GM12878 (cell line): ENCODE data around the gene NUAK1. TPM values are rescaled to one million over a fixed set of nuclear protein-coding genes. Genes with fewer than 3 reads are reported as not detected.

ENCODE experiments used
- ASH2L ChIP-seq: fragments of 300-600, 200-600 bp; sonication (generic); IDR thresholded peaks from 2 replicates; pipeline ENCODE4 v1.6.1; 2017; ENCODE audit warnings: low read depth, mild to moderate bottlenecking, borderline replicate concordance
- ATF2 ChIP-seq: IDR thresholded peaks from 2 replicates; pipeline ENCODE4 v1.6.1; 2012; ENCODE audit warnings: low read length, inconsistent platforms
- ATF7 ChIP-seq: fragments of 450-650 bp; IDR thresholded peaks from 2 replicates; pipeline ENCODE4 v1.6.1; 2016; ENCODE audit warnings: low read depth, mild to moderate bottlenecking
- BACH1 ChIP-seq: fragments of 450-650 bp; IDR thresholded peaks from 2 replicates; pipeline ENCODE4 v1.6.1; 2017; ENCODE audit warnings: mild to moderate bottlenecking, borderline replicate concordance
- BCL11A ChIP-seq: IDR thresholded peaks from 2 replicates; pipeline ENCODE4 v1.6.1; 2011; ENCODE audit warnings: low read depth, low read length
- CHD2 ChIP-seq: IDR thresholded peaks from 2 replicates; pipeline ENCODE4 v1.6.1; 2011; ENCODE audit warnings: low read depth, low read length, improper control_type of control experiment, borderline replicate concordance
- EED ChIP-seq: sonication (generic); IDR thresholded peaks from 2 replicates; pipeline ENCODE4 v1.6.1; 2016; ENCODE audit warnings: antibody characterized with exemption, low read depth
- EP300 ChIP-seq, 2 experiments: fragments of 150-350 bp in 1 of 2; IDR thresholded peaks; 2 replicates each; pipeline ENCODE4 v1.6.1; 2011 to 2012; ENCODE audit warnings: low read depth in 2 of 2, low read length in 2 of 2, borderline replicate concordance in 1 of 2, improper control_type of control experiment in 1 of 2, inconsistent platforms in 1 of 2; ENCODE audit not compliant: control insufficient read depth in 1 of 2
- IKZF1 ChIP-seq: fragments of 450-650 bp; conservative IDR thresholded peaks from 2 replicates; pipeline ENCODE4 v1.6.1; 2017; ENCODE audit warnings: antibody characterized with exemption, mild to moderate bottlenecking
- MTA2 ChIP-seq: fragments of 450-650 bp; IDR thresholded peaks from 2 replicates; pipeline ENCODE4 v1.6.1; 2016; ENCODE audit warnings: low read depth, mild to moderate bottlenecking, moderate library complexity
- NR2F1 ChIP-seq: fragments of 450-650 bp; conservative IDR thresholded peaks from 2 replicates; pipeline ENCODE4 v1.6.1; 2017; ENCODE audit warnings: mild to moderate bottlenecking
- POU2F2 ChIP-seq: IDR thresholded peaks from 3 replicates; pipeline ENCODE4 v1.6.1; 2011; ENCODE audit warnings: low read depth, mild to moderate bottlenecking, low read length, borderline replicate concordance
- RELB ChIP-seq: fragments of 450-650 bp; IDR thresholded peaks from 2 replicates; pipeline ENCODE4 v1.6.1; 2017; ENCODE audit warnings: low read depth, mild to moderate bottlenecking, moderate library complexity
- SPI1 ChIP-seq: IDR thresholded peaks from 2 replicates; pipeline ENCODE4 v1.6.1; 2011; ENCODE audit warnings: low read depth, mild to moderate bottlenecking, low read length, moderate library complexity, borderline replicate concordance; ENCODE audit not compliant: insufficient read depth
- STAT3 ChIP-seq: IDR thresholded peaks from 2 replicates; pipeline ENCODE4 v1.6.1; 2011; ENCODE audit warnings: low read depth, low read length, improper control_type of control experiment
- YBX1 ChIP-seq: fragments of 450-650 bp; IDR thresholded peaks from 2 replicates; pipeline ENCODE4 v1.6.1; 2016; ENCODE audit warnings: antibody characterized with exemption
- polyA plus RNA-seq, 11 experiments: library from polyadenylated mRNA; depleted of rRNA in 4 of 11; unstranded in 6 of 11; stranded (reverse) in 5 of 11; fragments of >200 nt; fragmentation: Nextera tagmentation in 4 of 11; fragmentation: Illumina TruSeq in 1 of 11; extraction: Ambion mirVana in 4 of 11; extraction: Trizol in 1 of 11; gene quantifications; 1 replicate in 1 of 11; 2 replicates in 10 of 11; pipeline versions ENCODE4 v1.2.1 to v1.2.3, GENCODE V29; 2011 to 2016; ENCODE audit warnings: inconsistent platforms in 2 of 11, missing spikeins in 2 of 11, low read depth in 1 of 11
- total RNA-seq, 4 experiments: library from RNA; depleted of rRNA in 3 of 4; stranded (reverse); fragments of >200 nt in 3 of 4; fragmentation: Illumina TruSeq in 1 of 4; extraction: Trizol in 1 of 4; gene quantifications; 2 replicates each; pipeline versions ENCODE4 v1.2.1 to v1.2.3, GENCODE V29; 2013 to 2021
- TF ChIP-seq, protein P1 (sequence below): IDR thresholded peaks from 2 replicates; pipeline ENCODE4 v1.6.1; 2012; ENCODE audit warnings: improper control_type of control experiment, low read depth, low read length; ENCODE audit not compliant: insufficient replicate concordance
- TF ChIP-seq, protein P2 (sequence below): fragments of 450-650 bp; IDR thresholded peaks from 2 replicates; pipeline ENCODE4 v1.6.1; 2016; ENCODE audit warnings: mild to moderate bottlenecking
- TF ChIP-seq, protein P3 (sequence below): IDR thresholded peaks from 2 replicates; pipeline ENCODE4 v1.6.1; 2011; ENCODE audit warnings: borderline replicate concordance, low read depth, mild to moderate bottlenecking, moderate library complexity, low read length; ENCODE audit not compliant: insufficient read depth, poor library complexity, severe bottlenecking

NUAK1 gene
- total and polyA plus RNA-seq, 10 of the 15 experiments (the other 5 are each of a cell fraction or from before 2014, with no cell fraction given): 0.03 to 0.42 (median 0.08) TPM; not detected in 2

DNA sequence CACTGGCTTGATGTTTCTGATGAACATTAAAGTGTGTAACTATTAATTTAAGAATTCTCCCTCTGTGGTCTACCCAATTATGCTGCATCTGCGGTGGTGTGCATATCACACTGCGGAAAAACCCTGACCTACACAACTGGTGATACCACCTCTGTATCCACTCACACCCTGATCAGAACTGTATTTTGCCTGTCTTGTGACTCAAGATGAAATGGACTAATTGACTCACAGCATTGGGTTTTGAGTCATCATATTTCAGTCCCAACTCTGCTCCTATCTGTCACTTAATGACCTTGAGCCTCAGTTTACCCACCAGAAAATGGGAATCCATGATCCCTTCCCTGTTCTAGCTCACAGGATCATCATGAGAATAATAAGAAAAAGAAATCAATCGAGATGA is 65.6 kb downstream of the NUAK1 start (continued):
- TF ChIP-seq, protein P1, sequence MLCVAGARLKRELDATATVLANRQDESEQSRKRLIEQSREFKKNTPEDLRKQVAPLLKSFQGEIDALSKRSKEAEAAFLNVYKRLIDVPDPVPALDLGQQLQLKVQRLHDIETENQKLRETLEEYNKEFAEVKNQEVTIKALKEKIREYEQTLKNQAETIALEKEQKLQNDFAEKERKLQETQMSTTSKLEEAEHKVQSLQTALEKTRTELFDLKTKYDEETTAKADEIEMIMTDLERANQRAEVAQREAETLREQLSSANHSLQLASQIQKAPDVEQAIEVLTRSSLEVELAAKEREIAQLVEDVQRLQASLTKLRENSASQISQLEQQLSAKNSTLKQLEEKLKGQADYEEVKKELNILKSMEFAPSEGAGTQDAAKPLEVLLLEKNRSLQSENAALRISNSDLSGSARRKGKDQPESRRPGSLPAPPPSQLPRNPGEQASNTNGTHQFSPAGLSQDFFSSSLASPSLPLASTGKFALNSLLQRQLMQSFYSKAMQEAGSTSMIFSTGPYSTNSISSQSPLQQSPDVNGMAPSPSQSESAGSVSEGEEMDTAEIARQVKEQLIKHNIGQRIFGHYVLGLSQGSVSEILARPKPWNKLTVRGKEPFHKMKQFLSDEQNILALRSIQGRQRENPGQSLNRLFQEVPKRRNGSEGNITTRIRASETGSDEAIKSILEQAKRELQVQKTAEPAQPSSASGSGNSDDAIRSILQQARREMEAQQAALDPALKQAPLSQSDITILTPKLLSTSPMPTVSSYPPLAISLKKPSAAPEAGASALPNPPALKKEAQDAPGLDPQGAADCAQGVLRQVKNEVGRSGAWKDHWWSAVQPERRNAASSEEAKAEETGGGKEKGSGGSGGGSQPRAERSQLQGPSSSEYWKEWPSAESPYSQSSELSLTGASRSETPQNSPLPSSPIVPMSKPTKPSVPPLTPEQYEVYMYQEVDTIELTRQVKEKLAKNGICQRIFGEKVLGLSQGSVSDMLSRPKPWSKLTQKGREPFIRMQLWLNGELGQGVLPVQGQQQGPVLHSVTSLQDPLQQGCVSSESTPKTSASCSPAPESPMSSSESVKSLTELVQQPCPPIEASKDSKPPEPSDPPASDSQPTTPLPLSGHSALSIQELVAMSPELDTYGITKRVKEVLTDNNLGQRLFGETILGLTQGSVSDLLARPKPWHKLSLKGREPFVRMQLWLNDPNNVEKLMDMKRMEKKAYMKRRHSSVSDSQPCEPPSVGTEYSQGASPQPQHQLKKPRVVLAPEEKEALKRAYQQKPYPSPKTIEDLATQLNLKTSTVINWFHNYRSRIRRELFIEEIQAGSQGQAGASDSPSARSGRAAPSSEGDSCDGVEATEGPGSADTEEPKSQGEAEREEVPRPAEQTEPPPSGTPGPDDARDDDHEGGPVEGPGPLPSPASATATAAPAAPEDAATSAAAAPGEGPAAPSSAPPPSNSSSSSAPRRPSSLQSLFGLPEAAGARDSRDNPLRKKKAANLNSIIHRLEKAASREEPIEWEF: no peak
- TF ChIP-seq ATF7 (peak; percentile 63), EED (0 out of 2 replicates have a peak, but pooled peaks have one; percentile 18), BCL11A (peak; percentile 98), IKZF1 (peak; percentile 71), RELB (peak; percentile 84), STAT3 (0 out of 2 replicates have a peak, but pooled peaks have one; percentile 49), NR2F1 (peak; percentile 71; the same call in 1 of the 2 replicates), CHD2 (peak; percentile 52; the same call in 1 of the 2 replicates), MTA2 (peak; percentile 99), ASH2L (no peak), POU2F2 (peak; percentile 64; the same call in 1 of the 3 replicates), ATF2 (peak; percentile 30; the same call in 1 of the 2 replicates), BACH1 (peak; percentile 93), YBX1 (no peak), SPI1 (no peak), EP300 (IDR thresholded peaks at IDR 0.05; ENCODE audit: borderline replicate concordance in 1 of 2, control insufficient read depth in 1 of 2, low read depth in 2 of 2, low read length in 2 of 2) (peak; percentile 80 to 97; a peak in 3 of 4 replicates)
- TF ChIP-seq, protein P2, sequence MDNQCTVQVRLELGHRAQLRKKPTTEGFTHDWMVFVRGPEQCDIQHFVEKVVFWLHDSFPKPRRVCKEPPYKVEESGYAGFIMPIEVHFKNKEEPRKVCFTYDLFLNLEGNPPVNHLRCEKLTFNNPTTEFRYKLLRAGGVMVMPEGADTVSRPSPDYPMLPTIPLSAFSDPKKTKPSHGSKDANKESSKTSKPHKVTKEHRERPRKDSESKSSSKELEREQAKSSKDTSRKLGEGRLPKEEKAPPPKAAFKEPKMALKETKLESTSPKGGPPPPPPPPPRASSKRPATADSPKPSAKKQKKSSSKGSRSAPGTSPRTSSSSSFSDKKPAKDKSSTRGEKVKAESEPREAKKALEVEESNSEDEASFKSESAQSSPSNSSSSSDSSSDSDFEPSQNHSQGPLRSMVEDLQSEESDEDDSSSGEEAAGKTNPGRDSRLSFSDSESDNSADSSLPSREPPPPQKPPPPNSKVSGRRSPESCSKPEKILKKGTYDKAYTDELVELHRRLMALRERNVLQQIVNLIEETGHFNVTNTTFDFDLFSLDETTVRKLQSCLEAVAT: peak; percentile 73; the same call in 1 of the 2 replicates
- TF ChIP-seq, protein P3, sequence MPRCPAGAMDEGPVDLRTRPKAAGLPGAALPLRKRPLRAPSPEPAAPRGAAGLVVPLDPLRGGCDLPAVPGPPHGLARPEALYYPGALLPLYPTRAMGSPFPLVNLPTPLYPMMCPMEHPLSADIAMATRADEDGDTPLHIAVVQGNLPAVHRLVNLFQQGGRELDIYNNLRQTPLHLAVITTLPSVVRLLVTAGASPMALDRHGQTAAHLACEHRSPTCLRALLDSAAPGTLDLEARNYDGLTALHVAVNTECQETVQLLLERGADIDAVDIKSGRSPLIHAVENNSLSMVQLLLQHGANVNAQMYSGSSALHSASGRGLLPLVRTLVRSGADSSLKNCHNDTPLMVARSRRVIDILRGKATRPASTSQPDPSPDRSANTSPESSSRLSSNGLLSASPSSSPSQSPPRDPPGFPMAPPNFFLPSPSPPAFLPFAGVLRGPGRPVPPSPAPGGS: no peak
